Suppressor macrophage treated with lipopolysaccharide for 4 hours (primary cell): Measurements from ENCODE around the gene FCGR3B.
"Not testable (repeated sequence)": the region's sequence is repeated elsewhere in the genome, so short reads cannot be mapped to it uniquely, and the experiment has no call there.

Source experiments
- DNase-seq: peaks from one replicate; pipeline ENCODE4 v3.0.0-alpha.2; 2020

Gene FCGR3B

GRCh38 chr1:161638251-161638993 is 7.4 kb upstream of the FCGR3B start:
- not testable (repeated sequence) for DNase-seq

- not testable (repeated sequence) for DNase-seq
These were observed 6.0 kb upstream of the FCGR3B start for GRCh38 chr1:161636976-161637375.

GRCh38 chr1:161636189-161636782 is 5.3 kb upstream of the FCGR3B start:
- peak; percentile 61 for DNase-seq

- not testable (repeated sequence) for DNase-seq
These were observed 4.0 kb upstream of the FCGR3B start for GRCh38 chr1:161634993-161635392.

- DNase-seq: not testable (repeated sequence)
These were observed 741 bp downstream of the FCGR3B start for GRCh38 chr1:161630128-161630742.

- not testable (repeated sequence) for DNase-seq
These were observed 4.4 kb downstream of the FCGR3B start for GRCh38 chr1:161626445-161627146.

GRCh38 chr1:161624605-161625004 is 6.4 kb downstream of the FCGR3B start:
- not testable (repeated sequence) for DNase-seq

- DNase-seq: not testable (repeated sequence)
These were observed 7.5 kb downstream of the FCGR3B start for GRCh38 chr1:161623401-161624051.

GRCh38 chr1:161622054-161622453 is 8.9 kb downstream of the FCGR3B start:
- DNase-seq: peak; percentile 18

- peak; percentile 84 for DNase-seq
These were observed 9.6 kb downstream of the FCGR3B start for GRCh38 chr1:161621181-161622000.

- not testable (repeated sequence) for DNase-seq
These were observed 10.6 kb downstream of the FCGR3B start for GRCh38 chr1:161620399-161620798.

GRCh38 chr1:161618517-161618916 is 12.5 kb downstream of the FCGR3B start:
- not testable (repeated sequence) for DNase-seq

GRCh38 chr1:161616417-161616816 is 14.6 kb downstream of the FCGR3B start:
- not testable (repeated sequence) for DNase-seq

GRCh38 chr1:161613142-161613514 is 17.8 kb downstream of the FCGR3B start:
- not testable (repeated sequence) for DNase-seq

- peak; percentile 98 for DNase-seq
These were observed 18.4 kb downstream of the FCGR3B start for GRCh38 chr1:161612322-161613141.

GRCh38 chr1:161611866-161612321 is 19.1 kb downstream of the FCGR3B start:
- DNase-seq: peak; percentile 45

- not testable (repeated sequence) for DNase-seq
These were observed 20.8 kb downstream of the FCGR3B start for GRCh38 chr1:161610198-161610597.

- DNase-seq: not testable (repeated sequence)
These were observed 24.2 kb downstream of the FCGR3B start for GRCh38 chr1:161606541-161607336.

GRCh38 chr1:161605762-161606540 is 25.0 kb downstream of the FCGR3B start:
- DNase-seq: not testable (repeated sequence)
